Pancreas (tissue), 10 donors: ENCODE measurements around the gene MGMT. TPM values are rescaled to one million over a fixed set of nuclear protein-coding genes. Genes with fewer than 3 reads are reported as not detected.
"Not testable (repeated sequence)": the region's sequence is repeated elsewhere in the genome, so short reads cannot be mapped to it uniquely, and the experiment has no call there.

Source experiments
- ATAC-seq, 4 donors: fragments of 200-7000 bp; cut with Tn5 transposase; one replicate each; pipeline versions ENCODE4 v1.8.0 to v1.9.1; 2020; ENCODE audit warnings: mild to moderate bottlenecking in 4 of 4, moderate library complexity in 4 of 4
- DNase-seq, 6 donors: peaks; one replicate each; pipeline ENCODE4 v3.0.0-alpha.2; 2020
- FAIRE-seq: peaks from 2 replicates; lab custom pipeline; 2012; peaks lifted over from hg19 to GRCh38; lab: Jason Lieb, UNC
- H3K27ac ChIP-seq, 4 donors: fragments of 200-600 bp; sonication (generic); 1 replicate in 3 of 4; 2 replicates in 1 of 4; pipeline versions ENCODE4 v1.5.0 to v1.8.0; 2020
- H3K27me3 ChIP-seq, 4 donors: fragments of 200-600 bp; one replicate each; pipeline ENCODE4 v1.8.0; 2021
- H3K36me3 ChIP-seq, 3 donors: fragments of 200-600 bp; sonication (generic) in 1 of 3; one replicate each; pipeline versions ENCODE4 v1.5.0 to v1.8.0; 2020 to 2021
- H3K4me1 ChIP-seq, 3 donors: fragments of 200-600 bp; one replicate each; pipeline ENCODE4 v1.8.0; 2021
- H3K4me3 ChIP-seq, 4 donors: fragments of 200-600 bp; sonication (generic) in 2 of 4; one replicate each; pipeline versions ENCODE4 v1.5.0 to v1.8.0; 2020 to 2021
- H3K9me3 ChIP-seq, 4 donors: fragments of 200-600 bp; one replicate each; pipeline ENCODE4 v1.8.0; 2021
- WGBS, 2 donors: extraction: QIAGEN DNeasy Blood & Tissue Kit; methylation state at CpG; one replicate each; pipeline ENCODE4 v1.1.7; 2013; 5-methylcytosine and 5-hydroxymethylcytosine counted together
- intact Hi-C, 3 donors: fragments of 100-400 bp; cut with DNase I; formaldehyde crosslinking; loops; one replicate each; pipeline versions ENCODE4 v1.11.1 to v1.14.2; 2022
- polyA plus RNA-seq, 2 donors: library from polyadenylated mRNA; stranded (reverse); fragments of 200-250 nt; gene quantifications; one replicate each; pipeline ENCODE4 v1.2.3, GENCODE V29; 2013
- total RNA-seq, 6 donors: library from RNA; stranded (reverse); fragmentation: NEBNext Ultra II Directional in 4 of 6; extraction: Animal tissue kit (Norgen Biotek cat#: 25700) in 4 of 6; gene quantifications; one replicate each; pipeline versions ENCODE4 v1.2.1 to v1.2.4, GENCODE V29; 2021 to 2023
- TF ChIP-seq, protein P1 (sequence below), 4 donors: fragments of 200-600 bp; sonication (generic) in 3 of 4; IDR thresholded peaks; one replicate each; pipeline versions ENCODE4 v1.5.0 to v1.8.0; 2021; ENCODE audit warnings: antibody characterized with exemption in 4 of 4
- donor health status: healthy with polysubstance abuse.
- donor health status: DM: no; HTN: no; CAD: no; lungs with moderate emphysema.
- donor health status: DM: no; HTN: no; CAD: no.
- donor health status: control.
- donor health status: control.
- donor health status: Bipolar disorder and iron deficiency.
- donor health status: DM: yes; HTN: yes; CAD: no.
- donor health status: DM: no; HTN: no; CAD: no.
- donor health status: DM: no; HTN: no; CAD: no.
- donor health status: DM: yes; HTN: yes; CAD: no.

Gene MGMT
- total and polyA plus RNA-seq, 8 donors: 9.1 to 18.6 (median 12.0) TPM

DNA sequence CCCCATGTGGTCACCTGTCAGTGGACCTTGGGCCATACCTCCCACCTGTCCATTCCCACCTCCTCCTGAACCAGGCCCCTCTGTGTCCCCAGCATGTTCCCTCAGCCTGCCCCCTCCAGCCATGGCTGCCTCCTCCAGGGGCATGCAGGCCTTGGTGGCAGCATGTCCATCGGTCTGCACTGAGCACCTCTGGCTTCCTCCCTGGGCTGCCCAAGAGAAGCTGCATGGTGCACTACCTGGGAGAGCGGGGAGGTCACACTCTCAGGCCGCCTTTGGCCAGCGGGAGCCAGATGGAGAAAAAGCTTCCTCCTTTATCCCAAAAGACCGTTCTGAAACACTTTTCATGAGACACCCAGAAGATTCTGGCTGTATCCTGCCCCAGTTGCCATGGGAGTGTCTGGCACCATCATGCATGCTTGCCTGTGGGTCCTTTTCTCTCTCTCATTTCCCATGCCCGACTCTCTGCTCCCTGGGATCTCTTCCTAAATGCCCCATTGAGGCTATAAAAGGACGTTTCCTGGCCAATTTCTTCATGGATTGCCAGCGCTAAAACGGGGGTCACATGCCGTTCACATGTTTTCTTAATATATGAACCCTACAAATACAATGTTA lies 45.5 kb upstream of the MGMT start:
- no peak overlapping the region for H3K27ac ChIP-seq
- no peaks in the 10 kb centered on the region for H3K36me3 ChIP-seq
- ATAC-seq: no peak
- WGBS, 2 donors: 83 to 90% methylated on average over 10 of the region's 10 CpGs
- intact Hi-C loops: no loop called here
- DNase-seq: no peak
- no peak overlapping the region for H3K4me3 ChIP-seq
- H3K27me3 ChIP-seq: peaks cover 0 to 5% (median 0%) of the 10 kb centered on the region in 4 donors
- no peak for FAIRE-seq
- no peaks in the 10 kb centered on the region for H3K9me3 ChIP-seq
- TF ChIP-seq, protein P1, sequence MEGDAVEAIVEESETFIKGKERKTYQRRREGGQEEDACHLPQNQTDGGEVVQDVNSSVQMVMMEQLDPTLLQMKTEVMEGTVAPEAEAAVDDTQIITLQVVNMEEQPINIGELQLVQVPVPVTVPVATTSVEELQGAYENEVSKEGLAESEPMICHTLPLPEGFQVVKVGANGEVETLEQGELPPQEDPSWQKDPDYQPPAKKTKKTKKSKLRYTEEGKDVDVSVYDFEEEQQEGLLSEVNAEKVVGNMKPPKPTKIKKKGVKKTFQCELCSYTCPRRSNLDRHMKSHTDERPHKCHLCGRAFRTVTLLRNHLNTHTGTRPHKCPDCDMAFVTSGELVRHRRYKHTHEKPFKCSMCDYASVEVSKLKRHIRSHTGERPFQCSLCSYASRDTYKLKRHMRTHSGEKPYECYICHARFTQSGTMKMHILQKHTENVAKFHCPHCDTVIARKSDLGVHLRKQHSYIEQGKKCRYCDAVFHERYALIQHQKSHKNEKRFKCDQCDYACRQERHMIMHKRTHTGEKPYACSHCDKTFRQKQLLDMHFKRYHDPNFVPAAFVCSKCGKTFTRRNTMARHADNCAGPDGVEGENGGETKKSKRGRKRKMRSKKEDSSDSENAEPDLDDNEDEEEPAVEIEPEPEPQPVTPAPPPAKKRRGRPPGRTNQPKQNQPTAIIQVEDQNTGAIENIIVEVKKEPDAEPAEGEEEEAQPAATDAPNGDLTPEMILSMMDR (IDR thresholded peaks at IDR 0.05): no peak
- H3K4me1 ChIP-seq: no peaks in the 10 kb centered on the region

GRCh38 chr10:129424978-129425377 lies 42.1 kb upstream of the MGMT start:
- Histone ChIP-seq H3K4me3 (no peak overlapping the region), H3K27me3 (no peaks in the 10 kb centered on the region), H3K27ac (no peak overlapping the region), H3K4me1 (no peaks in the 10 kb centered on the region), H3K36me3 (no peaks in the 10 kb centered on the region), H3K9me3 (no peaks in the 10 kb centered on the region)
- DNase-seq (peak in 3 of 6 donors; percentile 19 to 39 (median 24)), FAIRE-seq (no peak), ATAC-seq (peak in 2 of 4 donors; percentile 54 to 59)
- WGBS, 2 donors: 38 to 44% methylated on average over 15 of the region's 15 CpGs
- TF ChIP-seq, protein P1 (IDR thresholded peaks at IDR 0.05): no peak
- intact Hi-C loops: no loop called here

DNA sequence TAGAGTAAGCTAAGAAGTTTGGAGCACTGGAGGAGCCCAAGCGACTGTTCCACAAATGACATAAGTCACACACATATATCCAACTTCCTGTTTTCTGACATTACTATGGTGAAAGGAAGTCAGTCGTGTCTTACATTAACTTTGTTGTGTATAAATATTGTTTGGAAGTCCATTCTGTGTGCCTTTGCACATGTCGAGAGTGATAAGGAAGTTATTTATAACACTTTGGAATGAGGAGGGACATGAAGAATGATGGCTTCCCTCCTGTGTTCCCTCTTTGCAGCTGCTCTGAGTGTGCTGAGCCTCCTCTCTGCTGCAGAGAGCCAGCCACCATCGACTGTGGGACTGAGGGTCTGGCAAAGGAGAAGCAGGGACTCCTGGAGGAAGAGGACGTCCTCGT lies 40.4 kb upstream of the MGMT start:
- intact Hi-C loops: no loop called here
- no peak overlapping the region for H3K4me3 ChIP-seq
- no peak for ATAC-seq
- no peaks in the 10 kb centered on the region for H3K4me1 ChIP-seq
- 32 to 36% methylated on average over 6 of the region's 6 CpGs for WGBS, 2 donors
- no peak for DNase-seq
- no peaks in the 10 kb centered on the region for H3K27me3 ChIP-seq
- TF ChIP-seq, protein P1 (IDR thresholded peaks at IDR 0.05): no peak
- FAIRE-seq: no peak
- no peaks in the 10 kb centered on the region for H3K36me3 ChIP-seq
- H3K9me3 ChIP-seq: no peaks in the 10 kb centered on the region
- no peak overlapping the region for H3K27ac ChIP-seq

- H3K27ac ChIP-seq: no peak overlapping the region
- intact Hi-C loops: no loop called here
- H3K36me3 ChIP-seq: no peaks in the 10 kb centered on the region
- no peak for DNase-seq
- 76 to 84% methylated on average over 7 of the region's 7 CpGs for WGBS, 2 donors
- H3K9me3 ChIP-seq: no peaks in the 10 kb centered on the region
- H3K4me3 ChIP-seq: no peak overlapping the region
- ATAC-seq: no peak
- H3K27me3 ChIP-seq: no peaks in the 10 kb centered on the region
- FAIRE-seq: no peak
- no peaks in the 10 kb centered on the region for H3K4me1 ChIP-seq
- TF ChIP-seq, protein P1 (IDR thresholded peaks at IDR 0.05): no peak
Observed at GRCh38 chr10:129433266-129433665, 33.8 kb upstream of the MGMT start.

- H3K4me3 ChIP-seq, H3K4me1 ChIP-seq, H3K9me3 ChIP-seq, ATAC-seq, FAIRE-seq, H3K27ac ChIP-seq, H3K27me3 ChIP-seq, H3K36me3 ChIP-seq, intact Hi-C loops, DNase-seq: not testable (repeated sequence)
- 68 to 74% methylated on average over 4 of the region's 4 CpGs for WGBS, 2 donors
Observed at GRCh38 chr10:129435724-129436123, 31.3 kb upstream of the MGMT start.
